ENCODE data around the gene CDK14.

The CDK14 gene

DNA sequence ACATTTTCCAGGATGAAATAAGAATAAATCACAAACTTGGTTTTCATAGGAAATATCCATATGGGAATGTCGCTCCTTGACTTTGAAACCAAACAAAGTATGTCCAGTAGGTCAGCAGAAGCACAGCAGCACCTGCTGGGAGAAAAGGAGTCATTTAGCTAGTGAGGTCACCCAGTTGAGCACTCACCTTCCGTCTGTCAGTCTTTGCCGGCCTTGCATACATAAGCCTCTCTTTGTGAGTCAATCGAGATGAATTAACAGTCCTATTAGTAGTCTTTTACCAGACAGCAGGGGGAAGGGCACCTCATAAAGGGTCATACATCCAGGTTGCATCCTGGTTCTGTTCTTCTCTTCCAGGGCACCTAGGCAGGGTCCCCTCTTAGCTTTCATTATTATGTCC is 435.6 kb downstream of the CDK14 start:
- DNase-seq, result no peak

DNA sequence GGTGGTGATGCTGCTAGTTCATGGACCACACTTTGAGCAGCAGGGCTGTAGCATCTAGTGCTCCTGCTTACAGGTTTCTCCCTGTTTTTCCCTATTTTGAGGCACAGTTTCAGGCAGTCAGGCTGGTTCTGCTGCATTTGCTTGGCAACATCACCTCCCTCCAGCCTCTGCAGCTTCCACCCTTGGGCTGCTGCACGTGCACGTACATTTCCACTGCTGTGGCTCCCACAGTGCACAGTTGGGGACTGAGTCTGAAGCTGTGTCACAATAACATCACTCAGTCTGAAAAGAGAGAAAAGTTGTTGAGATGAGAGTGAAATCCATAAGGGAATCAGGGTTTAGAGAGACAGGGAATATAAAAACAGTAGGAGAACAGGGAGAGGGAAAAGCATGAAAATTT is 437.5 kb downstream of the CDK14 start:
- no peak for DNase-seq

DNA sequence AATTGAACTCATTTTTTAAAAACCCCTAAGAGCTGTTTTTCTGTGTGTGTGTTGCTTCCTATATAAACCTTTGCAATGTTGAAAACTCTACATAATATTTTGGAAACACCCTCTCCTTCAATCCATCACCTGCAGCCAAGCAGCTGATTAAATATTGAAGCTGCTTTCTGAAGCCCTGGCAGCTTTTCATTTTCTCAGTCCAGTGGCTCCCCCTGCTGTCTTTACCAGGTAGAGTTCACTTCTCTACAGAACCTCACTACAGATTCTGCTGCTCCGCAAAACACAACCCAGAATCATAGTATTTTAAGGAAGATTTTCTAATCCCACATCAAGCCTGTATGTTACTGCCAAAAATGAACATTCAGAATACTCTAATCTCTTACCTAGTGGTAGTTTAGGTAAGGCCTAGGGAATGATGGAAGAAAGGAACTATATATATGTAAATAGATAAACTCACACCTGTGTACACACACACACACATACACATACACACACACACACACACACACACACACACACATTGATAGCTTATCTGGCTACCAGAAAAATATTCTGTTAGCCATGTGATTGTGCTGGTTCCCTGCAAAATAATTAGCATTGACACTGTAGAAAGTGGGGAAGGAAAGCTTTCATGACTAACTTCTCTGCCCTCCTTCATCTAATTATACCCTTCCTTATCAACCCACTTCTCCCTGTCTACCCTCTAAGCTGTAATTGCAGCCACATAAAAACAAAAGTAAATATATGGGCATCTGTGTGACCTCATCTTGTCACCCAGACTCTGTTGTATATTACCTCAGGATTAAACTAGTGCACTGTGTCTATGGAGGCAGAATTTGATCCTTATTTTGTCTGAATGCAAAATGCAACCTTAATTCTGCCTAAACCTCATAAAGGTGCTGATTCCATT is 438.6 kb downstream of the CDK14 start:
- peak; percentile 90 for DNase-seq

DNA sequence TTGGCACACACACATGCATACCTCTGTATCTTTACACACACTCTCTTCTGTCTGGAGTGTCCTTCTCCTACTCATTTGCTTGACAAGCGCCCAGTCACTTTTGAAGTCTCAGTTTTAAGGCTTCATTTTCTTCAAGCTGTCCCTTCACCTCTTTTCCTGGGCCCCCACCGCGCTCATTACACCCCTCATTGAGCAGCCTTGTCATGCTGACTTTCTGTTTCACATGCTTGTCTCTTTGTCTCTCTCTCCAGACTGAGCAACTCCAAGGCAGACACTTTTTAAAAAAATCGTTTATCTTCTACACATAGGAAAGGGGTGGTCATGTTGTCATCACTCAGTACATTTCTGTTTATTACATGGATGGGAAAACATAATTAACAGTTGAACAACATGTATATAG is 442.9 kb downstream of the CDK14 start:
- DNase-seq, result no peak

DNA sequence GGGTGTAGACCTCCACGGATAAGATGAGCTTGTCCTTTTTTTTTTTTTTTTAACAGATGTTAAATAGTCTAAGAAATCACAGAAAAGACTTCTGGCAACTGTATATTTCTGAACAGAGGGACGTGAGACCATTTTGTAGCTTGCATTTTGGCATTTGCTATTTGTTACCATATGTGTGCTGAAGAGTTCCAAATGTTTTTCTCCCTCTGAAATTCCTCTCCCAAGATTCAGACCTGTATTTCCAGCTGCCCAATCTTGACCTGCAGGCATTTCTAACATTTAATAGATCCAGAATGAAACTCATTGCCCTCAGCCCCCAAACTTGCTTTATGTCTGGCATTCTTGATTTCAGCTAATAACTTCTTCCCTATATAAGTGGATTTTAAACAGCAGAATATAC is 445.0 kb downstream of the CDK14 start:
- DNase-seq, result no peak

DNA sequence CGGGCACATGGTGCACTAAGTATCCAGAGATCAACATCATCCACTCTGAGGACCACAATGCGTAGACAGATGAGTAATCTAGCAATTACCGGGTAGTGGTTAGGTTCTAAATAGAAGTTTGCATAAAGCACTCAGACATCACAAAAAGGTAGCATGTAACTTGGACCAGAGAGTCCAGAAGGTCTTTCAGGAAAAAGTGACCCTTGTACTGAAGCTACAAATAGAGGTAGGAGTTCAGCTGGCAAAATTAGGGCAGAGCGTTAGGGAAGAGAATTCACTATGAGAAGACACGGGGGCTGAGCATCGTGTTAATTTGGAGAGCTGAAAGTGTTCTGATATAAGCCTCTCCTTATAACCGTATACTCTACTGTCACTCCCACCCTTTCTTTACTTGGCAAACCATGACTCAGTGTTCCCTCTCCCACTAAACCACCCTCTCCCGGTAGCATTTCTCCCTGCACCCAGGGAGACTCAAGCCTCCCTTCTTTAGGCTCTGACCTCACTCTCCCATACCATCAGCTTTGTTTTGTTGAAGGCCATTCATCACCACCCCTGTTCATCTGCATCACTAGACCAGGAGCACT is 445.9 kb downstream of the CDK14 start:
- no peak for DNase-seq

DNA sequence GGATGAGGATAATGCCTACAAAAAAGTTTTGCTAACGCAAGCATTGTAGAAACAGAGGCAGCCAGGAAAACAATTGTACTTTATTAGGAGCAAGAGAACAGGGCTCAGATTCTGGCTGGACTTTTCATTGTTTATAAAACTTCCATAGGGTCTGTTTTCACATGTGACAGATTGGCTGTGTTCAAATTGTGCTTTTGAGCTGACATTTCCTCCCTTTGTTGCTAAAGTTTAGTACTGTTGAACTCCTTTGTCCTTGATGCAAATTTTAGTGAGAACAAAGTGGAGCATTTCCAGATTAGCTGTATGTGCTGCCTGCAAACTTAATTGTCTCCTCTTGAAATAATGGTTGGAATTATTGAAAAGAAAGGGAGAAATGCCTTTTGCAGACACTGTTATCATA is 447.1 kb downstream of the CDK14 start:
- no peak for DNase-seq

DNA sequence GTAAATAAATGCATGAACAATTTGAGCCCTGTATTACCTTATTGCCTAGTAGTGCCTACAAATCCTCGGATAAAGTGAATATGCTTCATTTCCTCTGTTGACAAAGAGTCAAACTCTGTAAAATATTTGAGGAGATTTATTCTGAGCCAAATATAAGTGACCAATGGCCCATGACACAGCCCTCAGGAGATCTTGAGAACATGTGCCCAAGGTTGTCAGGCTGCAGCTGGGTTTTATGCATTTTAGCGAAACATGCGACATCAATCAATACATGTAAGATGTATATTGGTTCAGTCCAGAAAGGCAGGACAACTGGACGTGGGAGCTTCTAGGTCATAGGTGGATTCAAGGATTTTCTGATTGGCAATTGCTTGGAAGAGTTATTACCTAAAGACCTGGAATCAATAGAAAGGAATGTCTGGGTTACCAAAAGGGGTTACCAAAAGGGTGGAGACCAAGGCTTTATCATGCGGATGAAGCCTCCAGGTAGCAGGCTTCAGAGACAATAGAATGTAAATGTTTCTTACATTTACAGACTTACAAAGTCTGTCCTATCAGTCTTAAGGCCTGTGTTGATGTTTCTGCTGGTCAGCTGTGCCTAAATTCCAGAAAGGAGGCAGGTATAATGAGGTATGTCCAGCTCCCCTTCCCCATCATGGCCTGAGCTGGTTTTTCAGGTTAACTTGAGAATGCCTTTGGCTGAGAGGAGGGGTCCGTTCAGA is 448.0 kb downstream of the CDK14 start:
- DNase-seq, result no peak

DNA sequence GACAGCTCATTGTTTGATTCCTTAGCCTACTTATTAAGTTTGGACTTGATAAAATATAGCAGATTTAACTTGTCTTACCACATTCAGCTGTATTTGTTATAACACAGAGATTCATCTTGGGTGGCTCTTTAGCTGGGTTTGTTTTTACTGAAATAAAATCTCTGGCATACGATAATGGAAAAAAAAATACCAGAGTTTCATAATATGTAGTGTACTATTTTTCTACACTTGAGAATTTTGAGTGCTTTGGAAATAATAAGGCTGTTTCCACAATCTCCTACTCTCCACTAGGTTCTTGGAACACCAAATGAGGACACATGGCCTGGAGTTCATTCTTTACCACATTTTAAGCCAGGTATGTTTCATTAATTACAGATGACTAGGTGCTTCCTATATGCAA is 449.5 kb downstream of the CDK14 start:
- no peak for DNase-seq

DNA sequence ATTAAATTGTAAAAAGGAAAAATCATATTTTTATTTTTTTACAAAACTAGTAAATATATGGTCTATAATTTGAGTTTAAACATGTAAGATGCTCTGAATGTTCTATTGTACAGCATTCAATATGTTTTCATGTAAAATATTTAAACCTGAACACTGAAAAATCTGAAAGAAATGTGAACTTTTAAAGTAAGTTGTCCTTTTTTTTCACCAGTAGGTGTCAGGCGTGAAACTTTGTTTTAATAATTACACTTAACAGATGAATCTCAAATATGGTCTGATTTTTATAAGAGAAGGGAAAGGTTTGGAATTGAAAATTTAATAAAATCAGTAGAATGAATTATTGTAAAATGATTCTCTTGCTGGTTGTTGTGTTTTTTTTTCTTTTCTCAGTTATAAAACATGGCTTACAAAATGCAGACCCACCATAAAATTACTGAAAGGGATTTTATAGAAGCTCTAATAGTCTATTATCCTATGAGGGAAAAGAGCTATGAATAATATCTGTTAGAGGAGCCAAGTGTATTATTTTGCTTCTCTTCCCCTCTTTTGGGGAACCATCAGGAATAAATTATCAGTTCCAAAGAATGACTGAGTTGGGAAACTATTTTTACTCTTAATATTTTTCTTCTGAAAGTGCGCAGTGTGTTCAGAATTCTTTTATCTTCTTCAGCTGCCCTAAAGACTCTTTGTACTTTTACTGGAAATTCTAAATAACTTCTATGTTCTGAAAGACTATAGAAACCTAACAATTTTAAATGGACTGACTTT is 450.4 kb downstream of the CDK14 start:
- DNase-seq, result no peak

DNA sequence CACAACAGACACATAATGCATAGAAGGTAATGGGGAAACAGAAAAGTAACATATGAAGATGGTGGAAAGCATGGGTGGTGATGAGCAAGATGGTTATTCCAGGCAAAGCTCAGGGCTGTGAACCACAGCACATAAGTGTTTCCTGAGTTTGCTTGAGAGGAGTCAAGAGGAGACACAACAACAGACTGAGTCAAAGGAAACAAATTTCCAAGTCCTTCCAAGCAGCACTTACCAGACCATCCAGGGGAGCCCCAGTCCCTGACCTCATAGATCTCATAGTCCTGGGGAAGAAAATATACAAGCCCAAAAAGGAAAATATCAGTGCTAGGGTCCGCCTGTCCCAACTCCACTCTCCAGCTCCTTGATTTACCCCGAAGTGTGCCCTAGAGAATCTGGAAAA is 451.5 kb downstream of the CDK14 start:
- DNase-seq, result no peak

DNA sequence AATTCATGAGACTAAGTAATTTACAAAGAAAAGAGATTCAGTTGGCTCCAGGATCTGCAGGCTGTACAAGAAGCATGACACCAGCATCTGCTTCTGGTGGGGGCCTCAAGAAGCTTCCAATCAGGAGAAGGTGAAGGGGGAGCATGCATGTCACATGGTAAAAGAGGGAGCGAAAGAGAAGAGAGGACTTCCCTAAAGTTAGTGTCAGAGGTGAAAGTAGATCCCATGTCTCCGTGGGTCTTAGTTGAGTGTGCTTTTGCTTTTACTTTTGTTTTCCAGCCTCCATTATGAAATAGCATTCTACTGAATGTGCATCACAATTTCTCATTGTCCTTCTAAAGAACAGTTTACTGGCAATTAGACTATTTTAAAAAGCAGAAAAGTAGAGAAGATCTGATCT is 454.6 kb downstream of the CDK14 start:
- no peak for DNase-seq

DNA sequence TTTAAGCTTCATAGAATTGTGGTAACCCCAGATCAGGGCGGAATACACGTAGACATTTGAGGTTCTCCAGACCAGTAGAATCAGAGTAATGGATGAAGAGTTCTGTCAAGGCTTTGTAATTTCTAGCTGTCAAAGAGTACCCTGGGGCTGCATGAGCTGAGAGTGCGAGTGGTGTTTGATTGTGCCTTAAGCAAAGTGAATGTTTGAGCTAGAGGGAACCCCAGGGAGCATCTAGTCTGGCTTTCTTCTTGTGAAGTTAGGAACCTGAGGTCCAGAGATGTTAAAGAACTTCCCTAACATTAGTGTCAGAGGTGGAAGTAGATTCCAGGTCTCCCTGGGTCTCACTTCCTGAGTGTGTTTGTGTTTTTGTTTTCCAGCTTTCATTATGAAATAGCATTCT is 455.8 kb downstream of the CDK14 start:
- no peak for DNase-seq

DNA sequence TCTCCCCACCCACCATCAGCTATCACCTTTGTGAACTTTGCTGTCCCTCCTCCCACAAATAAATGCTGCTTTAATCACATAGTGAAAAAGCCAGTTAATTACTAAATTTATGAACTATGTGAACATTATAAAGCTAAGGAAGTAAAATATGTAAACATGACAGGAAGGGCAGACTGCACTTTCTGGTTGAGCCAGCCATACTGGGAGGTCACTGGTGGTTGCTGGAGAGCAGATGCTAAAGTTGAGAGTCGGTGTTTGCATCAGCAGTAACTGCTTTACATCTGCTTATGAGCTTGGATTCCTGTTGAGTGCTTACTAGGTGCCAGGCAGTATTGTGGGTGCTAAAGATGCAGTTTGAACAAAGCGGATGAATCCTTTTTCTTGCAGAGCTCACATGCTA is 458.3 kb downstream of the CDK14 start:
- no peak for DNase-seq

DNA sequence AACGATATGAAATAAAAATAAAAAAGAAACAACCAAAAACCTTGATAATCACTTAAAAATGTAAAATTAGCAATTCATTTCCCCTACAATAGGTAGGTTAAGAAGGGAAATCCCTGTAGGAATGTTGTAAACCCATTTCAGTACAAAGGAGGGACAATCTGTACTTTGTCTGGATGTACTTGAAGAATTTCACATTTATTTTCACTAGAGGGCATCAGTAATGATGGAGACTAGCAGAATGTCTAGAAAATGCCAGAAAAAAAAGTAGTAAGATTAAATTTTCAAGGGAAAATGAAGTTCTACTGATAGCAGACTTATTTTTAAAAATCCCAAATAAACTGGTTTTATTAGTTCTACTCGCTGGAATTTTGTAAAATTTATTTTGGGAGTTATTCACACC is 459.1 kb downstream of the CDK14 start:
- DNase-seq, result no peak

DNA sequence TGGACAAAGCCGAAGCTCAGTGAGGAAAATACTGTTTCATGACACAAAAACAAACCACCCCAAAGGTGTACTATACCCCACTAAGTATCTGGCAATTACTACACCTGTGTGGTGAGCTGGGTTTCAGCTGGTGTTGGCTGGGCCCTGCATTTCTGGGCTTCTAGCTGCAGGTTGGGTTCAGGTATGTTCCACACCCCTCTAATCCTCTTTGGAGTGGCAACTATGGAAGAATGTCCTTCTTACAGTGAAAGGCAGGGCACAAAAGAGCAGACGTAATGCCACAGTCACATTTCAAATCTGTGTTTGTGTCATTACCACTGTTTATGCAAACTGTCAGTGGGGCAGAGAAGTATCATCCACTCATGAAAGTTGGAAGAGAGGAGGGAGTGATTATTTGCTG is 466.6 kb downstream of the CDK14 start:
- no peak for DNase-seq

DNA sequence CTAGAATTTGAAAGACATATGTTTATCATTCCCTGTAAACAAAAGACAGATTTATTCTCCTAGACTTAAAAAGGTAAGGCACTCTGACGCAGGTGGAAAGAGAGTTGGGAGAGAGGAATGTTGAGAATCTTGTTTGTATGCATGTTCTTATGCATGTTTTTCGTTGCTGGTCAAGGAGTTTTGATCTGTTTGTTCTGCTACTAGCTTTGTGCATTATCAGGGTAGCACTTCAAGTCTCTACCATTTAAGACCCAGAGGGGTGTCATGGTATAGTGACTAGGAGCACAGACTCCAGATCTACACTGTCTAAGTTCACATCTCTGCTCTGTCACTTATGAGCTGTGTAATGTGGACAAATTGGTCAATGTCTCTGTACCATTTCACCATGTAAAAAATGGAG is 467.9 kb downstream of the CDK14 start:
- DNase-seq, result no peak

DNA sequence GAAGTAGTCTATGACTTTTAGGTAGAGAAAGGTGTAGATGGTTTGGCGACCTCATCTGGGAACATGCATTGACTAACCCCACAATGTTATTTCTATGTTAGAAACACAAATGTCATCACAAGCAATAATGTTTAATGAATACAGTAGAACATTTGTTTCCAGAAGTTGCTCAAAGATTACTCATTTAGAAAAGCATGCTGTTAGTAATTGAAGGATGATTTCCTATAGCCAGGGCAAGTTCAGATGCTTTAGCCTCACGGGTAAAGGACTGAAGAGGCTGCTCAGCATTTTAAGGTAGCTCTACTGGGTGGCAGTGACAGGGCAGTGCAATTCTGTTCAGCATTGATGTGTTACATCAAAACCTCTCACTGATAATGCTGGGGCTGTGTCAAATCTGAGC is 468.8 kb downstream of the CDK14 start:
- DNase-seq, result no peak

DNA sequence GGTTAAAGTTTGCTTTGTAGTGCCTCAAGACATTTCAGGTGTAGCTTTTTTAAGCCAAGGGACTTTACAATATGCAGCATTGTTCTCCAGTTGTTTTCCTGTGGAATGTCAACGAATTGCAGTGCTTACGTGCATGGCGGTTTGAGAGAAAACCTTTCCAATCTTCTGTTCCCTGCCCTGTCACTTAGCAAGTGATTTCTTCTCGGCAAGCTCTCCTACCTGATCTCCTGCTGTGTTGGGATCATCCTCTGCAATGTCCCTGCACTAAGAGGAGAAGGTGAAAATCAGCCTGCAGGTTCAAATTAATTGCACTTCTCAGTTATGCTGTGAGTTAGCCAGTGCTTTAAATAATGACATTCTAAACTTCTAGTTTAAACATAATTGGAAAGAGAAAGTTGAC is 470.5 kb downstream of the CDK14 start:
- DNase-seq, result no peak

DNA sequence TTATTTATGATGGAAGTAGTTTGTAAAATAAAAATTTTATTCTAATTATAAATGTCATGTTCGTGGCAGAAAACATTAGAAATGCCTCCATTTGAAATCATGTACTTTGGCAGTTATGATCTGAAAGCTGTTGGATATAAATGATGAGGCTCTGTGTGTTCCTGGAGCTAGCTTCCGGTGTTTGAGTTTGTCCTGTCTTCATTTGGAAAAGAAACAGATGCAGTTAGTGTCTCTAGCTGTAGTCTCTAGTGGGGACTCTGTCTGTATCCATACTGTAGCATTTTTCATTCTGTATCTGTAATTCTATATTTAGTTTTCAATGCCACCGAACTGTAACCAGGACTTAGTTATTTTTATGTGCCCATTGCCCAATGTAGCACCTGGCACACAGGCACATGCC is 471.1 kb downstream of the CDK14 start:
- DNase-seq, result no peak

DNA sequence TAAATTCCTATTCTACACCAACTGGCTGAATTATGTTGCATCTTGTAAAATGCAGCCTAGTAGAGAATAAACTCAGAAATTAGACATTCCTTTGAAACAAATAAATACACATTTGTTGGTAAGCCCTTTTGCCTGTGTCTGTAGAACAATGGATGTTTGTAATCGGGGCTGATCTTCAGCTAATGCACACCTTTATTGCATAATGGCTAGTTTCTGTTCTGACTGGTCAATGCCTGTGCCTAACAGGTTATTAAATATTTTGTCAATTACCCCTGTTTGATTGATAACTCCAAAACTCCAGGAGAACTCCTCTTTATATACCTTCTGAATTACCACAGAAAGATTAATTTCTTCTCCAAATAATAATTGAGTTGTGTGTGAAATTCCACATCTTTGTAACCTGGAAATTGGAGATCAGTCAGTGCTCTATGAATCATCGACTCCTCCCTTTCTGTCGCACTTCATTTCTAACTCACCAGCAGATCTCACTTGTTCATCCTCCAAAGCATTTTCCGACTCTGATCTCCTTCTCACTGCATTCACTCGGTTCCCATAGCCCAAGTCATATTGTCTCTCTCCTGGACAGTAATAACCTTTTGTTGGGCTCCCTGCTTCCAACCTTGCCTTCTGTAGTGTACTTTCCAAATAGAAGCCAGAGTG is 472.1 kb downstream of the CDK14 start:
- DNase-seq, result no peak

DNA sequence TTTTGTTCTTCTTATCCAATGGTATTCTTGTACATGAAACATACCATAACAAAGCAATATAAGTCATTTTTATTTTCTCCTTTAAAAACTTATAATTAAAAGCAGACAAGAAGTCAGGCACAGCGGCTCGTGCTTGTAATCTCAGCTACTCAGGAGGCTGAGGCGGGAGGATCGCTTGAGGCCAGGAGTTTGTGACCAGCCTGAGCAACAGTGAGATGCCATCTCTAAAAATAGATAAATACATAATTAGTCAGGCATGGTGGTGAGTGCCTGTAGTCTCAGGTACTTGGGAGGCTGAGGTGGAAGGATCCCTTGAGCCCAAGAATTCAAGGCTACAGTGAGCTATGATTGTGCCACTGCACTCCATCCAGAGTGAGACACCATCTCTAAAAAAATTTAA is 473.0 kb downstream of the CDK14 start:
- DNase-seq, result no peak

DNA sequence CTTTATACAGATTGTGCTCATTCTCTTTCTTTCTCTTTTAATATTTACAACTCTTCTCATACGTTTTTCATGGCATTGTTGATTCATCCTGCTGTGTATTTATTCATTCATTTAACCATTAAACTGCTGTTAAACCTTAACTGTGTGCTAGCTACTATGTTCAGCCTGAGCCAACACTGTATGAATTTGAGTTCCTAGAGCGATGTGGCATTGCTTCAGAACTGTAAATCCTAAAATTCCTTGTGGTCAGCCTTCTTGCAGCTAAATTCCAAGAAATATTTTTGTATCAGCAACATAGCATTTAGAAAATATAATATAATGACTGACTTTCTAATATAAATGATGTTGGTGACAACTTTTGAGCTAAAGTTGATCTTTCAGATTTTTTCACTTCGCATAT is 483.4 kb downstream of the CDK14 start:
- DNase-seq, result no peak

Measured in eye (tissue), 1 donor.